Muscle of arm (tissue), 14 donors: ENCODE results near the gene FXYD6. TPM values are rescaled to one million over a fixed set of nuclear protein-coding genes. Genes with fewer than 3 reads are reported as not detected.
A peak's percentile ranks its signal among the peaks of the same experiment; 100 is the strongest.
"Not testable (repeated sequence)": the region's sequence is repeated elsewhere in the genome, so short reads cannot be mapped to it uniquely, and the experiment has no call there.

Source experiments
- DNase-seq: peaks from one replicate; pipeline ENCODE4 v3.0.0-alpha.2; 2013
- long read RNA-seq, 11 donors: transcript quantifications; one replicate each; lab custom pipeline, GENCODE V29; 2026
- polyA plus RNA-seq, 12 donors: library from polyadenylated mRNA; unstranded; fragments of 120-200 nt; gene quantifications; one replicate each; pipeline ENCODE4 v1.2.1, GENCODE V29; 2013; ENCODE audit not compliant: insufficient read length in 12 of 12

Gene FXYD6, protein sequence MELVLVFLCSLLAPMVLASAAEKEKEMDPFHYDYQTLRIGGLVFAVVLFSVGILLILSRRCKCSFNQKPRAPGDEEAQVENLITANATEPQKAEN
- 100 to 1,000 TPM in 11 of 12 donors, not detected in 1; 132 to 202 (median 166) TPM for polyA plus RNA-seq
- long read RNA-seq, donor 1, transcript FXYD6-204 (8 exons, 2,171 nt): major isoform, 63 of 94 reads
- long read RNA-seq, donor 1, transcript FXYD6-206 (6 exons, 1,612 nt): minor isoform, 6 of 94 reads
- long read RNA-seq, donor 1, partial matches to known transcripts: 14 of 94 reads
- long read RNA-seq, donor 1, other reads (novel, unspliced or antisense): 6 of 94 reads
- long read RNA-seq, donor 2, transcript FXYD6-204 (8 exons, 2,171 nt): major isoform, 65 of 91 reads
- long read RNA-seq, donor 2, partial matches to known transcripts: 17 of 91 reads
- long read RNA-seq, donor 2, other reads (novel, unspliced or antisense): 0 of 91 reads
- long read RNA-seq, donor 3, transcript FXYD6-204 (8 exons, 2,171 nt): major isoform, 43 of 54 reads
- long read RNA-seq, donor 3, partial matches to known transcripts: 5 of 54 reads
- long read RNA-seq, donor 3, other reads (novel, unspliced or antisense): 0 of 54 reads
- long read RNA-seq, donor 4, transcript FXYD6-204 (8 exons, 2,171 nt): major isoform, 27 of 29 reads
- long read RNA-seq, donor 4, partial matches to known transcripts: 0 of 29 reads
- long read RNA-seq, donor 4, other reads (novel, unspliced or antisense): 0 of 29 reads
- long read RNA-seq, donor 5: 0 reads
- long read RNA-seq, donor 6, transcript FXYD6-204 (8 exons, 2,171 nt): major isoform, 21 of 28 reads
- long read RNA-seq, donor 6, partial matches to known transcripts: 0 of 28 reads
- long read RNA-seq, donor 6, other reads (novel, unspliced or antisense): 0 of 28 reads
- long read RNA-seq, donor 7, transcript FXYD6-204 (8 exons, 2,171 nt): major isoform, 26 of 67 reads
- long read RNA-seq, donor 7, partial matches to known transcripts: 38 of 67 reads
- long read RNA-seq, donor 7, other reads (novel, unspliced or antisense): 0 of 67 reads
- long read RNA-seq, donor 8, transcript FXYD6-204 (8 exons, 2,171 nt): major isoform, 64 of 90 reads
- long read RNA-seq, donor 8, partial matches to known transcripts: 13 of 90 reads
- long read RNA-seq, donor 8, other reads (novel, unspliced or antisense): 6 of 90 reads
- long read RNA-seq, donor 9, transcript FXYD6-204 (8 exons, 2,171 nt): major isoform, 31 of 35 reads
- long read RNA-seq, donor 9, partial matches to known transcripts: 0 of 35 reads
- long read RNA-seq, donor 9, other reads (novel, unspliced or antisense): 0 of 35 reads
- long read RNA-seq, donor 10, transcript FXYD6-204 (8 exons, 2,171 nt): major isoform, 50 of 65 reads
- long read RNA-seq, donor 10, partial matches to known transcripts: 13 of 65 reads
- long read RNA-seq, donor 10, other reads (novel, unspliced or antisense): 0 of 65 reads
- long read RNA-seq, donor 11, transcript FXYD6-204 (8 exons, 2,171 nt): major isoform, 54 of 65 reads
- long read RNA-seq, donor 11, partial matches to known transcripts: 5 of 65 reads
- long read RNA-seq, donor 11, other reads (novel, unspliced or antisense): 0 of 65 reads

GRCh38 chr11:117876341-117877119 lies at the start of gene FXYD6:
Gene FXYD6, minus strand, starts transcription at chr11:117876658. Its CDS starts 33,882 bp downstream, at chr11:117842776.
- DNase-seq: peak; percentile 84

DNA sequence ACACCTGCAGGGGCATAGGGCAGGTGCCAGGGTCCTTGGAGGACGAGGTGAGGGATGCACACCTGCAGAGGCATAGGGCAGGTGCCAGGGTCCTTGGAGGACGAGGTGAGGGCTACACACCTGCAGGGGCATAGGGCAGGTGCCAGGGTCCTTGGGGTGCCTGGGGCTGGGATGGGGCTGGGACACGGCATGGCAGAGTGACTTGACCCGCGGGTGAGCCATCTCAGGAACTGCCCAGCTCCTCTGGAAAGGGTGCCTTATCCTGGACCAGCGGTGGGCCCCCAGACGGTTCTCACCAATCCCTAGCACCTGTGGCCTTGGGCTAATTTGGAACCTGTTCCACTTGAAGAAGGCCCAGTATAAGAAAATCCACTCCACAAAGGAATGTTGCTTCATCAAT lies 49.7 kb upstream of the FXYD6 start:
- DNase-seq: not testable (repeated sequence)

- no peak for DNase-seq
Observed at GRCh38 chr11:117925198-117925925, 48.9 kb upstream of the FXYD6 start.

DNA sequence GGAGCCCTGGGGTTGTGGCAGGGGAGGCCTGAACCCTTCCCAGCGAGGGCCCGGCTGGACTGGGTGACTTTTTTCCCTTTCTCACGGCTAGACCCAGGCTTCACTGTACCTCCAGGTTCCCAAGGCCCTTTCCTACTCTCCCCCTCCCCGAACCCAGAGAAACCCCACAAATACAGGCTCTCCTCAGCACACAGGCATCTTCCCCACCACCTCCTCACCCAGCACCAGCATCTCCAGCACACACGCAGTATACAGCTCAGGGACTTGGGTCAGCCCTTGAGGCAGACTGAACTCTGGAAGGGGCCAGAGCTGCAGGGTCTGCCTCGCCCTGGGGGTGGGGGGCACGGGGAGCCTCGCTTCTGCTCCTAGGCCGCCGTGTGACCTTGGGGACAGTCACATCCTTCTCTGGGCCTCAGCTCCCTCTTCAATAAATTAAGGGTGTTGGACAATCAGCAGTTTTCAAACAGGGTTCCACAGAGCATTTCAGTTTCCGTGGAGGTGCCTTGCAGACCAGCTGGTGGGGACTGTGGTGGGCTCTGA lies 48.2 kb upstream of the FXYD6 start:
- no peak for DNase-seq

- DNase-seq: no peak
Observed at GRCh38 chr11:117923773-117924172, 47.3 kb upstream of the FXYD6 start.

DNA sequence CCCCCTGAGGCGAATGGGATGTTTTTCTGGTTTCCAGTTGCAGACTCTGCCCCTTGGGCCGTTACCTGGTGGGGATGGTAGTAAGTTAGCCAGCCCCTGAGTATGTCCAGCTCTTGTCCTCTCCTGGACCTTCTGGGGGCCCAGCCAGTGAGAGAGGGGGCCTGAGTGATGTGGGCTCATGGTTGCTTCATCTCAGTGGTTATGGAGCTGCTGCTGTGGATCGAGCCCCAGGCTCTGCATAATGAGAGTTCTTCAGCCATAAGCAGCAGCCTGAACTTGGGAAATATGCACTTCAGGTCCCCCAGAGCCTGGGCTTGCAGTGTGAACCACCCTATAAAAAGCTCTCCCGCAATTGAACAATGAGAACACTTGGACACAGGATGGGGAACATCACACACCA lies 46.8 kb upstream of the FXYD6 start:
- no peak for DNase-seq

GRCh38 chr11:117921893-117922292 lies 45.4 kb upstream of the FXYD6 start:
- DNase-seq: no peak

DNA sequence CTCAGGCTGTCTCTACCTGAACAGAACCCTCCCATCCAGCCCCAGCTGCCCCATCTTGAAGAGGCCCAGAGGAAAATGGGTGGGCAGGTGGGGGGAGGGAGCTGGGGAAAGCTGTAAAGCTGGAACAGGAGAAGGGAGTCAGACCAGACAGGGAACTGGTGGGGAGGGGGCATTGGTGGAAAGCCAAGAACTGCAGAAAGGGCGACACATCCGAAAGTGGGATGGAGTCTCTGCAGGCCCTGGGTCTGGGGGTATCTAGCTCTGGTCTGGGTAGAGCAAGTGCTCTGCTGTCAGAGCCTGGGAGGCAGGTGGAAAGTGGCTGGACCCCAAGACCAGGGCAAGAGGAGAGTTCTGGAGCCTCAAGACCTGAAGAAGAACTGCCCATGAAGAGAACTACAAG lies 45.0 kb upstream of the FXYD6 start:
- DNase-seq: no peak

DNA sequence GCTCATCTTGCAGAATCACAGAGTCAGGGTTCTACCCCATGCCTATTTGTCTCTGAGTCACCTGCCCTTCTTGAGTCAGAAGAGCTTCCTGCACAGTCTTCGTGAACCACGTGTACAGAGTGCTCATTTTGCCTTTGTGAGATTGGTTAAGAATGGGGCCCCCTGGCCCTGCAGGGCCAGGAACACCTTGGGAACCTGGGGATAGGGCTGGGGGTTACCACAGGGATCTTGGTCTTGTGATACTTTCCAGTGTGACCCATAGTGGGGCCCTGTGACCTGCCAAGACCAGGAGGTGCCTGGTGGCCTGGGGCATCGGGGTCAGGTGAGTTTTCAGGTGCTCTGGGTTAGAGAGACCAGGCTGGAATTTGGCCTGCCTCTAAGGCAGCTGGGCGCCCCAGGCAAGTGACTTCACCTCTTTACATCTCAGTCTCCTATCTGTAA lies 43.3 kb upstream of the FXYD6 start:
- DNase-seq: no peak

- no peak for DNase-seq
Observed at GRCh38 chr11:117919341-117919740, 42.9 kb upstream of the FXYD6 start.

DNA sequence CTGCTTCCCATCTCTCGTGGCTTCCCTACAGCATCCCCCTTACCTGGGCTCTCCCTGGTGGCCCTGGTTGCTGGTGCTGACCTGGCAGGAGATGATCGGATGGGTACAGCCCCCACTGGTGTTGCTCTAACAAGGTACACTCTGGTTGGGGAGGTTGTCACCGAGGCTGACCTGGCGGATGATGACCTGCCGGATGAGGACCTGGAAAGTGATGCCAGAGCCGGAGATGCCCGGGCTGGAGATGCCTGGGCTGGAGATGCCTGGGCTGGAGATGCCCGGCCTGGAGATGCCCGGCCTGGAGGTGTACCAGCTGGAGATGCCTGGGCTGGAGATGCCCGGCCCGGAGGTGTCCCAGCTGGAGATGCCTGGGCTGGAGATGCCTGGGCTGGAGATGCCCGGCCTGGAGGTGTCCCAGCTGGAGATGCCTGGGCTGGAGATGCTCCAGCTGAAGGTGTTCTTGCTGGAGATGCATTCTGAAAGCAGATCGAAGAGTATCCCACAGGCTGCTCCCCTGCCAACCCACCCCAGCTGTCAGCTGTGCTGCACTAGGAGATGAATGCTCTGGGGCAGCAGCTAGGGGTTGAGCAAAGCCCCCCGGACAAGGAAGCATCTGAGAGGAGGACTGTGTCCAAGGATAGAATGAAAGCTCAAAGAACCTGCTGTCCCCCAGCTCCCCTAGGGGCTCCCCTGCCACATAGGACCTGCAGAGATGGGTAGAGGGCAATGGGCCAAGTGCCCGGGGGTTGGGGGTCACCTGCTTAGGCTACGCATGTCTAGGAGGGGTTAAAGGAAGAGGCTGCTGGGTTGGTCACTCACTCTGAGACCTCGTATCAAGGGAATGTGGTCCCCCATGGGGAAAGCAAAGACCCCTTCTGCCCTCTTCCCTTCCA lies 42.2 kb upstream of the FXYD6 start:
- no peak for DNase-seq

GRCh38 chr11:117917591-117918151 lies 41.2 kb upstream of the FXYD6 start:
- DNase-seq: no peak

DNA sequence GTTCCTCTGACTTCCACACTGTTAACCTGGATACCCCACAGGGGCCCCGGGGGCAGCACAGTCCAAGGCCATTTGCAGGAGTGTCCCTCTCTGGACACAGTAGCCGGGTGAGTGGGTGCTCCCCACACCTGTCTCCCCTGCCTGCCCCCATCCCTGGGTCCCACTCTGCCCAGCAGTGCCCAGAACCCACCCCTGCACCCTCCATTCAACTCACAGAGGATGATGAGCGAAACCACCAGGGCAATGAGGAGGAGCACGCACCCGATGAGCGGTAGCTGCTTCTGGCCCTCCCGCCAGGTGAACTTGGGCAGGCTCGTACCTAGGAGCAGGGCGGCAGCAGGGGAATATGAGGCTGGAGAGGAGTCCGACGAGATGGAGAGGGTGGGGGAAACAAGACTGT lies 40.5 kb upstream of the FXYD6 start:
- no peak for DNase-seq

- no peak for DNase-seq
Observed at GRCh38 chr11:117915672-117916235, 39.3 kb upstream of the FXYD6 start.

DNA sequence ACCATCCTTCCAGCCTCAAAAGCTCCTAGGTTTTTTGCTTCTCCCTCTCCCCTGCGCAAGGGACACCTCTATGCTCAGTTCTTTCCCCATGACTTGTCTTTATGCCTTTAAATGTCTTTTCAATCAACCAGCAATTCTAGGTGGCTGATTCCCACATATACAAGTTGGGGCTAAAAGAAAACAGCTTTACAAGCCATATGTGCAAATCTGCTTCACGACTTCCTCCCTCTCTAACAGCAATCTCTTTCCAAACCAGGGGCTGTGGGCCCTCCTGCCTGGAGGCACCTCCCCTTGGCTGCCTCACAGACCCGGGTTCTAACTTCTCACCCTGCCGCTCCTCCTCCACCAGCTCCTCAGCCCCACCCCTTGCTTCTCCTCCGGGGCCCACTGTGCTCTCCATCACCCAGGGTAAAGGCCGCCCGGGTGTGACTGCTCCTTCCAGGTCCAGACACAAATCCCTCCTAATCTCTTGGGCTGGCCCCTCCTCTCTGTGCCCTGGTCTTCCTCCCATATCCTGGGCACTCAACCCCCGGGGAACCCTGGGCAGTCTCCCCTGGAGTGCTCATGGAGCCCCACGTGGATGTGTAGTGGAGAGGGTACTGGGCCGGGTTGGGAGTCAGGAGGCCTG lies 38.6 kb upstream of the FXYD6 start:
- DNase-seq: no peak

- no peak for DNase-seq
Observed at GRCh38 chr11:117914398-117914761, 37.9 kb upstream of the FXYD6 start.
